Neural cell (in vitro differentiated cells): Measurements from ENCODE around the gene DHCR24.

ENCODE experiments used
- EP300 ChIP-seq: fragments of 450-650 bp; conservative IDR thresholded peaks from 2 replicates; pipeline ENCODE4 v1.6.1; 2014; ENCODE audit warnings: antibody characterized with exemption, mild to moderate bottlenecking, moderate library complexity; ENCODE audit not compliant: poor library complexity, severe bottlenecking
- EZH2 ChIP-seq: fragments of 200-600, 300-800 bp; shearing (Covaris generic), sonication (generic); IDR thresholded peaks from 2 replicates; pipeline ENCODE4 v1.6.1; 2014; ENCODE audit warnings: antibody characterized with exemption, low read length, borderline replicate concordance, mild to moderate bottlenecking; ENCODE audit not compliant: insufficient read depth, poor library complexity, severe bottlenecking
- MXI1 ChIP-seq: fragments of 450-650 bp; conservative IDR thresholded peaks from 2 replicates; pipeline ENCODE4 v1.6.1; 2014; ENCODE audit warnings: antibody characterized with exemption, mild to moderate bottlenecking; ENCODE audit not compliant: poor library complexity, severe bottlenecking
- POLR2AphosphoS5 ChIP-seq: IDR thresholded peaks from 2 replicates; pipeline ENCODE4 v1.6.1; 2012
- RAD21 ChIP-seq: fragments of 450-650 bp; conservative IDR thresholded peaks from 2 replicates; pipeline ENCODE4 v1.6.1; 2014; ENCODE audit warnings: antibody characterized with exemption, mild to moderate bottlenecking, moderate library complexity
- SMC3 ChIP-seq: fragments of 450-650 bp; conservative IDR thresholded peaks from 2 replicates; pipeline ENCODE4 v1.6.1; 2014; ENCODE audit warnings: antibody characterized with exemption, mild to moderate bottlenecking, moderate library complexity; ENCODE audit not compliant: poor library complexity
- TAF1 ChIP-seq: IDR thresholded peaks from 2 replicates; pipeline ENCODE4 v1.6.1; 2012; ENCODE audit warnings: low read depth
- TF ChIP-seq, protein P1 (sequence below): fragments of 450-650 bp; IDR thresholded peaks from 2 replicates; pipeline ENCODE4 v1.5.1; 2014; ENCODE audit warnings: antibody characterized with exemption, mild to moderate bottlenecking, moderate library complexity; ENCODE audit not compliant: poor library complexity, severe bottlenecking
- TF ChIP-seq, protein P2 (sequence below): IDR thresholded peaks from 2 replicates; pipeline ENCODE4 v1.6.1; 2012; ENCODE audit warnings: borderline replicate concordance

DNA sequence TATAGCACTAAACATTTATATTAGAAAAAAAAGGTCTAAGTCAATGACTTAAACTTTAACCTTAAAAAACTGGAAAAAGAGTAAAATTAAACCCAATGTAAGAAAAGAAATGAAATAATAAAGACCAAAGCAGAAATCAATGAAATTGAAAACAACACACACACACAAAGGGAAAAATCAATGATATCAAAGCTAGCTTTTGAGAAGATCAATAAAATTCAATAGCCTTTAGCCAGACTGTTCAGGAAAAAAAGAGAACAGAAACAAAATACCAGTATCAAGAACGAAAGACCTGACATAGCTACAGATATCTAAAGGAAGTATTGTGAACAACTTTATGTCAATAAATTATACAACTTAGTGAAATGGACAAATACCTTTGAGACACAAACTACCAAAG is 7.1 kb downstream of the DHCR24 start:
- TF ChIP-seq RAD21 (no peak), POLR2AphosphoS5 (no peak), TAF1 (no peak), SMC3 (no peak), EP300 (no peak), MXI1 (no peak), EZH2 (no peak)
- TF ChIP-seq, protein P1, sequence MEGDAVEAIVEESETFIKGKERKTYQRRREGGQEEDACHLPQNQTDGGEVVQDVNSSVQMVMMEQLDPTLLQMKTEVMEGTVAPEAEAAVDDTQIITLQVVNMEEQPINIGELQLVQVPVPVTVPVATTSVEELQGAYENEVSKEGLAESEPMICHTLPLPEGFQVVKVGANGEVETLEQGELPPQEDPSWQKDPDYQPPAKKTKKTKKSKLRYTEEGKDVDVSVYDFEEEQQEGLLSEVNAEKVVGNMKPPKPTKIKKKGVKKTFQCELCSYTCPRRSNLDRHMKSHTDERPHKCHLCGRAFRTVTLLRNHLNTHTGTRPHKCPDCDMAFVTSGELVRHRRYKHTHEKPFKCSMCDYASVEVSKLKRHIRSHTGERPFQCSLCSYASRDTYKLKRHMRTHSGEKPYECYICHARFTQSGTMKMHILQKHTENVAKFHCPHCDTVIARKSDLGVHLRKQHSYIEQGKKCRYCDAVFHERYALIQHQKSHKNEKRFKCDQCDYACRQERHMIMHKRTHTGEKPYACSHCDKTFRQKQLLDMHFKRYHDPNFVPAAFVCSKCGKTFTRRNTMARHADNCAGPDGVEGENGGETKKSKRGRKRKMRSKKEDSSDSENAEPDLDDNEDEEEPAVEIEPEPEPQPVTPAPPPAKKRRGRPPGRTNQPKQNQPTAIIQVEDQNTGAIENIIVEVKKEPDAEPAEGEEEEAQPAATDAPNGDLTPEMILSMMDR = no peak
- TF ChIP-seq, protein P2, sequence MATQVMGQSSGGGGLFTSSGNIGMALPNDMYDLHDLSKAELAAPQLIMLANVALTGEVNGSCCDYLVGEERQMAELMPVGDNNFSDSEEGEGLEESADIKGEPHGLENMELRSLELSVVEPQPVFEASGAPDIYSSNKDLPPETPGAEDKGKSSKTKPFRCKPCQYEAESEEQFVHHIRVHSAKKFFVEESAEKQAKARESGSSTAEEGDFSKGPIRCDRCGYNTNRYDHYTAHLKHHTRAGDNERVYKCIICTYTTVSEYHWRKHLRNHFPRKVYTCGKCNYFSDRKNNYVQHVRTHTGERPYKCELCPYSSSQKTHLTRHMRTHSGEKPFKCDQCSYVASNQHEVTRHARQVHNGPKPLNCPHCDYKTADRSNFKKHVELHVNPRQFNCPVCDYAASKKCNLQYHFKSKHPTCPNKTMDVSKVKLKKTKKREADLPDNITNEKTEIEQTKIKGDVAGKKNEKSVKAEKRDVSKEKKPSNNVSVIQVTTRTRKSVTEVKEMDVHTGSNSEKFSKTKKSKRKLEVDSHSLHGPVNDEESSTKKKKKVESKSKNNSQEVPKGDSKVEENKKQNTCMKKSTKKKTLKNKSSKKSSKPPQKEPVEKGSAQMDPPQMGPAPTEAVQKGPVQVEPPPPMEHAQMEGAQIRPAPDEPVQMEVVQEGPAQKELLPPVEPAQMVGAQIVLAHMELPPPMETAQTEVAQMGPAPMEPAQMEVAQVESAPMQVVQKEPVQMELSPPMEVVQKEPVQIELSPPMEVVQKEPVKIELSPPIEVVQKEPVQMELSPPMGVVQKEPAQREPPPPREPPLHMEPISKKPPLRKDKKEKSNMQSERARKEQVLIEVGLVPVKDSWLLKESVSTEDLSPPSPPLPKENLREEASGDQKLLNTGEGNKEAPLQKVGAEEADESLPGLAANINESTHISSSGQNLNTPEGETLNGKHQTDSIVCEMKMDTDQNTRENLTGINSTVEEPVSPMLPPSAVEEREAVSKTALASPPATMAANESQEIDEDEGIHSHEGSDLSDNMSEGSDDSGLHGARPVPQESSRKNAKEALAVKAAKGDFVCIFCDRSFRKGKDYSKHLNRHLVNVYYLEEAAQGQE = no peak
